Activated CD4-positive, alpha-beta T cell treated with anti-CD3 and anti-CD28 coated beads for 1 hour (primary cell): ENCODE measurements around the gene TXNDC16.
"Not testable (repeated sequence)": the region's sequence is repeated elsewhere in the genome, so short reads cannot be mapped to it uniquely, and the experiment has no call there.

Source experiments
- DNase-seq: peaks from one replicate; pipeline ENCODE4 v3.0.0-alpha.2; 2020

TXNDC16 gene

GRCh38 chr14:52536269-52536668, 16.0 kb downstream of the TXNDC16 start:
- no peak for DNase-seq

GRCh38 chr14:52531481-52531880, 20.8 kb downstream of the TXNDC16 start:
- no peak for DNase-seq

- no peak for DNase-seq
These were observed 25.3 kb downstream of the TXNDC16 start for GRCh38 chr14:52527052-52527451.

- DNase-seq: no peak
These were observed 29.5 kb downstream of the TXNDC16 start for GRCh38 chr14:52522581-52523345.

- no peak for DNase-seq
These were observed 30.3 kb downstream of the TXNDC16 start for GRCh38 chr14:52522033-52522432.

- no peak for DNase-seq
These were observed 38.1 kb downstream of the TXNDC16 start for GRCh38 chr14:52514046-52514811.

- DNase-seq: no peak
These were observed 39.1 kb downstream of the TXNDC16 start for GRCh38 chr14:52513249-52513648.

GRCh38 chr14:52494444-52494843, 57.9 kb downstream of the TXNDC16 start:
- DNase-seq: no peak

GRCh38 chr14:52485350-52485960, 66.8 kb downstream of the TXNDC16 start:
- no peak for DNase-seq

- no peak for DNase-seq
These were observed 70.4 kb downstream of the TXNDC16 start for GRCh38 chr14:52481864-52482263.

- DNase-seq: no peak
These were observed 78.7 kb downstream of the TXNDC16 start for GRCh38 chr14:52473557-52473956.

GRCh38 chr14:52472728-52473127, 79.6 kb downstream of the TXNDC16 start:
- no peak for DNase-seq

GRCh38 chr14:52472251-52472650, 80.1 kb downstream of the TXNDC16 start:
- not testable (repeated sequence) for DNase-seq

- no peak for DNase-seq
These were observed 84.6 kb downstream of the TXNDC16 start for GRCh38 chr14:52467515-52468266.

- DNase-seq: no peak
These were observed 88.1 kb downstream of the TXNDC16 start for GRCh38 chr14:52464175-52464574.

- no peak for DNase-seq
These were observed 88.9 kb downstream of the TXNDC16 start for GRCh38 chr14:52463375-52463774.

- no peak for DNase-seq
These were observed 90.6 kb downstream of the TXNDC16 start for GRCh38 chr14:52461721-52462120.

- DNase-seq: no peak
These were observed 93.6 kb downstream of the TXNDC16 start for GRCh38 chr14:52458721-52459085.

GRCh38 chr14:52457411-52457810, 94.9 kb downstream of the TXNDC16 start:
- no peak for DNase-seq

- DNase-seq: no peak
These were observed 96.8 kb downstream of the TXNDC16 start for GRCh38 chr14:52455291-52456088.

- DNase-seq: no peak
These were observed 105.1 kb downstream of the TXNDC16 start for GRCh38 chr14:52447236-52447635.

GRCh38 chr14:52446355-52446754, 106.0 kb downstream of the TXNDC16 start:
- DNase-seq: no peak
